Adipocyte (in vitro differentiated cells): ENCODE measurements around the gene LIN37.

Source experiments
- DNase-seq: peaks from one replicate; pipeline ENCODE4 v3.0.0-alpha.2; 2015; ENCODE audit warnings: low read depth
- H3K27me3 ChIP-seq: replicated peaks from 2 replicates; pipeline ENCODE4 v1.7.0; 2013; ENCODE audit warnings: mild to moderate bottlenecking, low read length, moderate library complexity; ENCODE audit not compliant: control insufficient read depth, insufficient read depth
- H3K36me3 ChIP-seq: 2 replicates; pipeline ENCODE4 v1.7.0; 2013; ENCODE audit warnings: low read length, mild to moderate bottlenecking, moderate library complexity; ENCODE audit not compliant: control insufficient read depth, insufficient read depth, severe bottlenecking
- H3K4me1 ChIP-seq: 2 replicates; pipeline ENCODE4 v1.7.0; 2013; ENCODE audit warnings: mild to moderate bottlenecking, low read length, moderate library complexity; ENCODE audit not compliant: control insufficient read depth, insufficient read depth
- H3K4me3 ChIP-seq: 2 replicates; pipeline ENCODE4 v1.7.0; 2013; ENCODE audit warnings: mild to moderate bottlenecking, low read length, moderate library complexity
- H3K9ac ChIP-seq: 2 replicates; pipeline ENCODE4 v1.7.0; 2013; ENCODE audit warnings: mild to moderate bottlenecking, low read length, moderate library complexity
- H3K9me3 ChIP-seq: 2 replicates; pipeline ENCODE4 v1.7.0; 2013; ENCODE audit warnings: mild to moderate bottlenecking, low read length, moderate library complexity; ENCODE audit not compliant: control insufficient read depth

LIN37 gene

DNA sequence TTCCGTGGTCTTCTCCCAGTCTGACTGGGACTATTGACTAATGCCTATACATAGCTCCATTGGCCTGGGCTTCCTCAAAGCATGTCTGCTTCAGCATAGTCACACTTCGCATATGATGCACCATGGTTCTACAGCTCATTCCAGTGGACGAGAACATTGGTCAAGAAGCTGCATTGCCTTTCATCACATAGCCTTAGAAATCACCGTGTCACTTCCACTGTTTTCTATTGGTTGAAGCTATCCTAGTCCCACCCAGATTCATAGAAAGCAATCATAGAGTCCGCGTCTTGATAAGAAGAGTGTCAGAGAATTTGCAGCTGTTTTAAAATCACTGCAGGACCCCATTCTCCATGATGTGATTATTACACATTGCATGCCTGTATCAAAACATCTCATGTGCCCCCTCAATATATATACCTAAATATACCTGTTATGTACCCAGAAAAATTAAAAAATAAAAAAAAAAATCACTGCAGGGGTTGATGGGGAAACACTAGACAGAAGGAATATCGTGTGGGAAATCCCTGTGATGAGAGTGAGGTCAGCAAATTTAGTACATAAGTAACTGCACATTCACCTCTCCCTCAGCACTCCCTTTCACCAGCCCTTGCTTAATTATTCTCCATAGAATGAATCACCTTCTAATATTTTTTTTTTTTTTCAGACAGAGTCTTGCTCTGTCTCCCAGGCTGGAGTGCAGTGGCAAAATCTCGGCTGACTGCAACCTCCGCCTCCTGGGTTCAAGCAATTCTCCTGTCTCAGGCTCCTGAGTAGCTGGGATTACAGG, 24.8 kb downstream of the LIN37 start:
- H3K36me3 ChIP-seq = no peaks in the 10 kb centered on the region
- no peak overlapping the region for H3K9ac ChIP-seq
- peaks cover 13% of the 10 kb centered on the region for H3K4me1 ChIP-seq
- H3K4me3 ChIP-seq = no peak overlapping the region
- no peak for DNase-seq
- no peaks in the 10 kb centered on the region for H3K9me3 ChIP-seq
- H3K27me3 ChIP-seq = no peaks in the 10 kb centered on the region

DNA sequence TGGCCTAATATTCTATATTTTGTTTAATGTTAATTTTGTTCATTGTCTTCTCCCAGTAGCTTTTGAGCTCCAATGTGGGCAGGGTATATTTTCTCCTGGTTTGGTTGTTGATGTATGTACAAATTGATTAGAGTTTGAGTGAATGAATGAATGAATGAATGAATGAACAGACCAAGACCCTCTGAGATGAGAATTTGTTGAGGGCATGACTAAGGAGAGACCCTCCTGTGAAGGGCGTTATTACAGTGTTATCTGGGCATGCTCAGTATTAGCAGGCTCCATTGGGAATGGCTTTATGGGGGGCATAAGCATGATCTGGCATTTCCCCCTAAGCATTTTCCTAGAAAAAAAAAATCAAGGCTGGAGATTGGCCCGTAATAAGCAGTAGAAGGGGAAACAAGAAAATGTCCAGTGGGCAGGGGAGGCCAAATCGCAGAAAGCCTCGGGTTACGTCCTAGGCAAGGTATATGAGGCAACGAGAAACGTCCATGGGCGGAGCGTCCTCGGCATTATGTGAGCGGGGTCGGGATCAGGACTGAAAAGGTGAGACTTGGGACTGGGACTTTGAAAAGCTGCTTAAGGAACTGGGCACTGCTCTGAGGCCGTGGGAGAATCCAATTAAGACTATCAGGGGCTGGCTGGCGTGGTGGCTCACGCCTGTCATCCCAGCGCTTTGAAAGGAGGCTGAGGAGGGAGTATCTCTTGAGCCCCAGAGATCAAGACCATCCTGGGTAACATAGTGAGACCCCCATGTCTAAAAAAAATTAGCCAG, 26.1 kb downstream of the LIN37 start:
- Histone ChIP-seq H3K9me3 (no peaks in the 10 kb centered on the region), H3K36me3 (no peaks in the 10 kb centered on the region)

DNA sequence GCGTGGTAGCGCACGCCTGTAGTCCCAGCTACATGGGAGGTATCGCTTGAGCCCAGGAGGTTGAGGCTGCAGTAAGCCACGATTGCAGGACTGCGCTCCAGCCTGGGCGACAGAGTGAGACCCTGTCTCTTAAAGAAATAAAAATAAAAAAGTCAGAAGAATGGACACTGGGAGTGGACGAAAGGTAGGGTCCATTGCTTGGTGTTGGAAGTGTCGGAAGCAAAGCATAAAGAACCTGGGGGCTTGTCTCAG, 26.6 kb downstream of the LIN37 start:
- Histone ChIP-seq H3K4me1 (peaks cover 13% of the 10 kb centered on the region), H3K27me3 (no peaks in the 10 kb centered on the region), H3K9me3 (no peaks in the 10 kb centered on the region), H3K36me3 (no peaks in the 10 kb centered on the region), H3K9ac (peak overlapping the region; percentile 18), H3K4me3 (peak overlapping the region; percentile 82)
- DNase-seq = no peak

More for the DNA sequence above, 26.1 kb downstream of the LIN37 start:
- H3K4me1 ChIP-seq = peaks cover 13% of the 10 kb centered on the region
- H3K9ac ChIP-seq = peak overlapping the region; percentile 18
- H3K4me3 ChIP-seq = peak overlapping the region; percentile 82
- no peak for DNase-seq
- no peaks in the 10 kb centered on the region for H3K27me3 ChIP-seq

DNA sequence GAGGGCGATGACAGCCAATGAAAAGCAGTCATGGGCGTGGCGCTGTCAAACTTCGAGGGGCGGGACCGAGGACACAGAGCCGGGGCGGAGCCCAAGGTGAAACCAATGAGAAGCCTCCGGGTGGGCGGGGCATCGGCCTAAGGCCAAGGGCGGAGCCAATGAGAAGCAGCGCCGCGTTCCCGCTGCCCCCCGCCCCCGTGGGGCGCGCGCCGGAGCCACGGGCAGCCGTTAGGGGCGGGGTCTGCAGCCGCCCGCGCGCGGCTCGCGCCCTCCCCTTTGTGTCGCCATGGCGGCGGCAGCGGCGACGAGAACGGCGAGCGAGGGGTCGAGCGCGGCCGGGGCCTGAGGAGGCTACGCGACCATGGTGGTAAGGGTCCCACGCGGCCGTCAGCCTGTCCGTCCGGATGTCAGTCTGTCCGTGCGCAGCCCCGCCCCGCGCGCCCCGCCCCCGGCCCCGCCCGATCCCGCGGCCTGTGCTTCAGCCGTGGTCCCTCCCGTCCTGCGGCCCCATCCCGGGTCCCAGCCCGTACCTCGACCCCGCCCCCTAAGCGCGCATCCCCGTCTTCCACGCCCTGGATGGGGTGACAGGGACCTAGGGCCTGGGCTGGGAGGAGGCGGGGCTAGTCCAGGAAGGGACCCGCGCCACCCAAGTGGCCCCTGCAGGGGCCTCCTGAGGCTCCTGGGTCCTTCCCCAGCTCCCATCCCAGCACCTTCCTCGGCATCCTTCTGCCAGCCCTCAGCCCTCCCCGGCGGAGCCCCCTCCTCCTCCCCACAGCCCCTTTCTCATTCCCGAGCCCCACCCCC, 27.1 kb downstream of the LIN37 start, which contains the start of gene ARHGAP33:
Gene ARHGAP33 (plus strand): TSS at position 267 of the 804 bp plus-strand sequence. CDS start 95 bp downstream, at position 362.
- peak within 1 kb of the TSS; percentile 68 for H3K9ac ChIP-seq
- no peaks in the 10 kb centered on the region for H3K9me3 ChIP-seq
- peak; percentile 100 for DNase-seq
- peaks cover 13% of the 10 kb centered on the region for H3K4me1 ChIP-seq
- no peaks in the 10 kb centered on the region for H3K27me3 ChIP-seq
- no peaks in the 10 kb centered on the region for H3K36me3 ChIP-seq
- H3K4me3 ChIP-seq = peak within 1 kb of the TSS; percentile 82

DNA sequence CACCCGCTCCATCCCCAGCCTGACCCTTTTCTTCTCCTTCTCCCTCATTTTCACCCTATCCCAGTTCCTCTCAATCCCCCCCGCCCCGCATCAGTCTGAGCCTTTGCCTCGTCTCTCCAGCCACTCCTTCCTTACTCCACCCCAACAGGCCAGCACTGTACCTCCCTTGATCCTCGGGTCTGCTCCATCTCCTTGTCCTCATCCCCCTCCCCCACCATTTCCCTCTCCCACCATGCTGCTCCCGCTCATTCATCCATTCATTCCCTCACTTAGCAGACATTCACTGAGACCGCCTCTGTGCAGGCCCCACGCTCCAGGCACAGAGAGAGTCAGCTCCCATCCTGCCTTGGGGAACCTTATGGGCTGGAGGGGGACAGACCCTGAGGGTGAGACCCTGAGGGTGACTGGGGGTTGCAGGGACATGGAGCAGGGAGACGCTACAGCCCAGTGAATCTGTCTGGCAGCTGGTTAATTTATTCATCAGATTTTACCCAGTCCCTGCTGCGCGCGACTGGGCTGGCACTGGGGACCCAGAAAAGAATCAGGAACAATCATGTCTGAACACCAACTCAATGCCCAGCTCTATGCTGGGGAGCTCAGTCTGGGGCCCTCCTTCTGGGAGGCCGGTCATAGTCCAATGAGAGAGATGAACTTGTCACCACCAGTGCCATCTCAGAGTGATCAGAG, 27.9 kb downstream of the LIN37 start:
- H3K4me3 ChIP-seq = no peak overlapping the region
- H3K27me3 ChIP-seq = no peaks in the 10 kb centered on the region
- no peak for DNase-seq
- H3K9me3 ChIP-seq = no peaks in the 10 kb centered on the region
- no peaks in the 10 kb centered on the region for H3K36me3 ChIP-seq
- no peak overlapping the region for H3K9ac ChIP-seq
- peaks cover 13% of the 10 kb centered on the region for H3K4me1 ChIP-seq

DNA sequence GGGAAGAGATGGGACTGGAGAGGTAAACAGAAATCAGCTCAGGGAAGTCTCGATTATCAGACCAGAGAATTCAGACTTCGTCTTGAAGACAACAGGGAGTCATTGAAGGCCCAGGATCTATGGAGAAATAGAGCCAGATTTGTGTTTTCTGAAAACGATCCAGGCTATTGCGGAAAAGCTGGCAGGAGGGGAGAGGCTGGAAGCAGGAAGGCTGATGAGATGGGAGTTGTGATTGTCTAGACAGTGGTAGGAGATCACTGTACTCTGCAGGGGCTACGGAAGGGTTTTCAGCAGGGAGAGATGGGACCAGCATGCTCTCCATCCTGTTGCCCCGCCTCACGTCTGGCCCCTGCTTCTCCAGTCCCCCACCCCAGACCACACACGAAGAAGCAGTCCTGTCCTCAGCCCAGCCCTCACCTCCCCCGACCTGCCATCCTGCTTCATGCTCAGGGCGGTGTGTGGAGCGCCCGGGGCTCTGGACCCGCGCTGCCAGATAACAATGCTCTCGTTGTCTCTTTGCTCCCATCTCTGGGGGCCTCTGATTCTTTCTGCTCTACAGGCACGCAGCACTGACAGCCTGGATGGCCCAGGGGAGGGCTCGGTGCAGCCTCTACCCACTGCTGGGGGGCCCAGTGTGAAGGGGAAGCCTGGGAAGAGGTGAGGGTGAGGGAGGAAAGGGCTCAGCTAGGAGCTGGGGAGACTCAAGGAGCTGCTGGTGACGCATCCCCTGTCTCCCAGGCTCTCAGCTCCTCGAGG, 28.9 kb downstream of the LIN37 start:
- H3K4me3 ChIP-seq = no peak overlapping the region
- H3K27me3 ChIP-seq = no peaks in the 10 kb centered on the region

DNA sequence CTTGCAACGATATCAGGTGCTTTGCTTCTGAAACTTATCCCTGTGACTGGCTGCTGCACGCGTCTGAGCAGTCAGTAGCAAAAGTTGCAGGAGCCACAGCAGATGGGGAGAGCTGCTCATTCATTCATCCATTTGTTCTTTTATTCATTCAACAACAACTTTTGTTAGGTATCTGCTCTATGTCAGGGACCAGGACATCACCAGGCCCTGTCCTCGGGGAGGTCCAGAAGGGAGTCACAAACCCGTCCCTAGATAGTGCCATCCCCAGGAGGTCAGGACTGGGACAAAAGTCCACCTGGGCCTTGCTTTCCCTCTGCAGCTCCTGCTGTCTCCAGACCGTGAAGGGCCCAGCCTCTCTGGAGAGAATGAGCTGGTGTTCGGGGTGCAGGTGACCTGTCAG, 29.6 kb downstream of the LIN37 start:
- no peak for DNase-seq
- no peaks in the 10 kb centered on the region for H3K9me3 ChIP-seq
- no peaks in the 10 kb centered on the region for H3K27me3 ChIP-seq
- H3K9ac ChIP-seq = no peak overlapping the region
- no peak overlapping the region for H3K4me3 ChIP-seq
- H3K4me1 ChIP-seq = peaks cover 13% of the 10 kb centered on the region
- H3K36me3 ChIP-seq = no peaks in the 10 kb centered on the region

More for the DNA sequence above, 28.9 kb downstream of the LIN37 start:
- H3K4me1 ChIP-seq = peaks cover 13% of the 10 kb centered on the region
- no peaks in the 10 kb centered on the region for H3K36me3 ChIP-seq
- no peaks in the 10 kb centered on the region for H3K9me3 ChIP-seq
- no peak for DNase-seq
- H3K9ac ChIP-seq = no peak overlapping the region

DNA sequence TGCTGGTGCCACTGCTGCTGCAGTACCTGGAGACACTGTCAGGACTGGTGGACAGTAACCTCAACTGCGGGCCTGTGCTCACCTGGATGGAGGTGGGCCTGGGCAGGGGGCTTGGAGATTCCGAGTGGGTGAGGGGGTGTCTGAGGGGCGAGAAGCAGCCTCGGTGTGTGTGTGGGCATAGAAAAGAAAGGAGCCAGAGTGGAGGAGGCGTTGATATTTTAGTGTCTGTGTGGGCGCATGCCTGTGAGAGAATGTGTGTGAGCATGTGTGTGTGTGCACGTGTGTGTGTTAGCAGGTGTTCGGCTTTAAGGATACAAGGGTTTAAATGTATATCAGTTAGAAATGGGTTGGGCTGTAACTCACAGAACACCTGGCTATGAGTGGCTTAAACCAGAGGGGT, 30.7 kb downstream of the LIN37 start:
- Histone ChIP-seq H3K4me1 (peaks cover 13% of the 10 kb centered on the region), H3K36me3 (no peaks in the 10 kb centered on the region)
- no peak for DNase-seq

DNA sequence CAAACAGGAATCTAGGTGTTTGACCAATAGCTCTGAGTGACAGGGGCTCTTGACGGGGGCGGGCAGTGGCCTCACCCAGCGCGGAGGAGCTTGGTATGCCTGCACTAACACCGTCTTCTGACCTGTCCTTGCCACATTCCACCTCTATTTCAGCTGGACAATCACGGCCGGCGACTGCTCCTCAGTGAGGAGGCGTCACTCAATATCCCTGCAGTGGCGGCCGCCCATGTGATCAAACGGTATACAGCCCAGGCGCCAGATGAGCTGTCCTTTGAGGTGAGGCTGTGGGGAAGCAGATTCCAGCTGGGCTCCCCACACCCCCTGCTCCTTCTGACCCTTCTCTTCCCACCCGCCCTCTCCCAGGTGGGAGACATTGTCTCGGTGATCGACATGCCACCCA, 31.7 kb downstream of the LIN37 start:
- H3K27me3 ChIP-seq = no peaks in the 10 kb centered on the region
- H3K4me3 ChIP-seq = no peak overlapping the region
- DNase-seq = no peak
- H3K36me3 ChIP-seq = no peaks in the 10 kb centered on the region
- peaks cover 6% of the 10 kb centered on the region for H3K4me1 ChIP-seq
- no peak overlapping the region for H3K9ac ChIP-seq
- H3K9me3 ChIP-seq = no peaks in the 10 kb centered on the region

More for the DNA sequence above, 30.7 kb downstream of the LIN37 start:
- Histone ChIP-seq H3K9ac (no peak overlapping the region), H3K4me3 (no peak overlapping the region), H3K9me3 (no peaks in the 10 kb centered on the region), H3K27me3 (no peaks in the 10 kb centered on the region)

DNA sequence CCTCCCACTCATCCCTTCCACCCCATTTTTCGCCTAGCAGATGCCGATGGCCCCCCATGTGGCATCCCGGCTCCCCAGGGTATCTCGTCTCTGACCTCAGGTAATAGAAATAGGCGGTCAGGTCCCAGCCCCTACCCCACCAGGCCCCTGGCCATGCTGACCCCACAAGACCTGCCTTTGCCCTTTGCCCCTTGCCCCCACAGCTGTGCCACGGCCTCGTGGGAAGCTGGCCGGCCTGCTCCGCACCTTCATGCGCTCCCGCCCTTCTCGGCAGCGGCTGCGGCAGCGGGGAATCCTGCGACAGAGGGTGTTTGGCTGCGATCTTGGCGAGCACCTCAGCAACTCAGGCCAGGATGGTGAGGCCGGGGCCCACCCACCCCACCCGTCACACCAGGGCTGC, 32.3 kb downstream of the LIN37 start:
- Histone ChIP-seq H3K36me3 (no peaks in the 10 kb centered on the region), H3K9me3 (no peaks in the 10 kb centered on the region), H3K9ac (no peak overlapping the region), H3K4me3 (no peak overlapping the region), H3K4me1 (peaks cover 6% of the 10 kb centered on the region), H3K27me3 (no peaks in the 10 kb centered on the region)
- no peak for DNase-seq
